C4-2B (cell line): Measurements from ENCODE around the gene NRXN3.

Source experiments
- CTCF ChIP-seq: fragments of 450-650 bp; conservative IDR thresholded peaks from 2 replicates; pipeline ENCODE4 v1.5.1; 2017; ENCODE audit warnings: mild to moderate bottlenecking
- ZFX ChIP-seq: fragments of 450-650 bp; IDR thresholded peaks from 2 replicates; pipeline ENCODE4 v1.6.1; 2017

DNA sequence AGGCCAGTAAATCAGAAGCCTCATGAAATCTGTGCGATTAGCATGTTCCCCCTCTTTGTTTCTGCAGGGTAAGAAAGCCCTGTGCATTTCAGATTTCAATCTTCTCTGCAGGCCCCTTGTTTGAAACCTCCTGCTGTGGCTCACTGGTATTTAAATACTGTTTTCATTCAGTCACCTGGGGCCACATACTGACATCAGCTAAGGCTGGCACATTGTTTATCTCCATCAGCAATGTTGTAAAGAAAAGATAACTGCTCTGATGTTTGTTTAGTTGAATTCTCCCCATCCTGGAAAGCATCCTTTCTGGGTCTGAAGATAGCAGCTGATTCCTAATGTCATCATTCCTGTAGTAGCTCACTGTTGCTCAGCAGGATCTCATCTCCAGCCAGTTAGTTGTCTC lies 554.9 kb downstream of the NRXN3 start:
- TF ChIP-seq CTCF, result no peak
- no peak for TF ChIP-seq ZFX
